ENCODE data around the gene UBE2E1.

The UBE2E1 gene

GRCh38 chr3:23932571-23932970, 126.8 kb downstream of the UBE2E1 start:
- H3K4me3 ChIP-seq (ENCODE audit: low read depth, low read length), result no peak overlapping the region
- no peak for DNase-seq (ENCODE audit: low read depth)
- TF ChIP-seq CTCF (conservative IDR thresholded peaks at IDR 0.05; ENCODE audit: low read depth, low read length), result no peak

- TF ChIP-seq CTCF (conservative IDR thresholded peaks at IDR 0.05; ENCODE audit: low read depth, low read length), result no peak
- DNase-seq (ENCODE audit: low read depth), result no peak
- H3K4me3 ChIP-seq (ENCODE audit: low read depth, low read length), result no peak overlapping the region
Observed at GRCh38 chr3:23934253-23934652, 128.5 kb downstream of the UBE2E1 start.

- H3K4me3 ChIP-seq (ENCODE audit: low read depth, low read length), result no peak overlapping the region
- DNase-seq (ENCODE audit: low read depth), result no peak
Observed at GRCh38 chr3:23937296-23937695, 131.5 kb downstream of the UBE2E1 start.

GRCh38 chr3:23938688-23939087, 132.9 kb downstream of the UBE2E1 start:
- no peak overlapping the region for H3K4me3 ChIP-seq (ENCODE audit: low read depth, low read length)
- TF ChIP-seq CTCF (conservative IDR thresholded peaks at IDR 0.05; ENCODE audit: low read depth, low read length), result no peak
- DNase-seq (ENCODE audit: low read depth), result no peak

More at GRCh38 chr3:23937296-23937695, 131.5 kb downstream of the UBE2E1 start:
- no peak for TF ChIP-seq CTCF (conservative IDR thresholded peaks at IDR 0.05; ENCODE audit: low read depth, low read length)

GRCh38 chr3:23940775-23941174, 135.0 kb downstream of the UBE2E1 start:
- no peak for TF ChIP-seq CTCF (conservative IDR thresholded peaks at IDR 0.05; ENCODE audit: low read depth, low read length)
- H3K4me3 ChIP-seq (ENCODE audit: low read depth, low read length), result no peak overlapping the region
- DNase-seq (ENCODE audit: low read depth), result no peak

Data from choroid plexus epithelial cell (primary cell).